GM23248 (cell line): ENCODE data around the gene SYK.

Source experiments
- EZH2 ChIP-seq: fragments of 200-600 bp; sonication (generic); IDR thresholded peaks from 2 replicates; pipeline ENCODE4 v1.6.1; 2018; ENCODE audit warnings: antibody characterized with exemption, mild to moderate bottlenecking; ENCODE audit not compliant: insufficient read depth, poor library complexity, severe bottlenecking
- EZH2phosphoT487 ChIP-seq: fragments of 200-600 bp; sonication (generic); IDR thresholded peaks from 2 replicates; pipeline ENCODE4 v1.6.1; 2018; ENCODE audit warnings: antibody characterized with exemption, moderate library complexity, mild to moderate bottlenecking, low read depth; ENCODE audit not compliant: insufficient read depth

DNA sequence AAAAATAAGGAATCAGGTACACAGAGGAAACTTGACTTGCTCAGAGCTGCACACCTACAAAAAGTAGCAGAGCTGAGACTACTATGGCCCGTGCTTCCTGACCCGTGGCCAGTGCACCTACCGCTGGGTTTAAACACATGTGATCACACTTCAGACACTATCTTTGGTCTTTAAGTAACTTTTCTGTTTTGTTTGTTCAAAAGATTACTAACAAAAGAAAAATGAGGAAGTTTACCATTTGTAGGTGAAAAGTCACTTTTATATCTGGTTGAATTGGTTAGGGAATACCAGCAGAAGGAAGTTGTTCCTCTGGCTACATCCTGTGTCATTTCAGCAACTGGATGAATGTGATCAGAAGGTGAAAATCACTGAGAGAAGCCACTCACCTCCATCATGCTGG, 6.5 kb upstream of the SYK start:
- TF ChIP-seq EZH2 (no peak), EZH2phosphoT487 (no peak)
